ENCODE measurements around the gene MRGPRF. TPM values are rescaled to one million over a fixed set of nuclear protein-coding genes. Genes with fewer than 3 reads are reported as not detected.

MRGPRF gene
- total and polyA plus RNA-seq, 2 donors from 2014 or later, result 9.3 to 19.0 TPM

DNA sequence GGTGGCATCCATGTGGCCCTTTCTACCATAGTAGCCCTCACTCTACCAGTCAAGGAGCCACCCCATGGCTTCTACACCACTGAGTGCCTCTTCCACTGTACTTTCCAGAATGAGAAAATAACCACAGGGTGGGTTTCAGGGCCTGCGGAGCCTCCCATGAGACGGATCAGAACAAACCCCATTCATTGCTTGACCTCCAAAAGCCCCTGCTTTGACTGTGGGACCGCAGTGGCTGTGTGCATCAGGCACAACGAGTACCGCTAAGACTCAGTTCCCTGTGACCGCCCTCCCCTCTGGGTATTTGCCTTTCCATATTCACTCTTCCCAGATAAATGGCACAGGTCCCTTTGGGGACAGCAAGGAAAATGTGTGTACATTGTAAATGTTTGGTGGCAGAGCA lies 11.5 kb upstream of the MRGPRF start:
- Histone ChIP-seq H3K4me3 (ENCODE audit: low read length in 3 of 3) (no peak overlapping the region), H3K9me3 (ENCODE audit: control insufficient read depth in 2 of 3, insufficient read depth in 1 of 3, low read length in 3 of 3) (no peaks in the 10 kb centered on the region), H3K27ac (ENCODE audit: low read depth in 2 of 2, low read length in 2 of 2) (no peak overlapping the region), H3K36me3 (ENCODE audit: control insufficient read depth in 2 of 3, insufficient read depth in 3 of 3, low read length in 3 of 3) (no peaks in the 10 kb centered on the region), H3K27me3 (ENCODE audit: control insufficient read depth, insufficient read depth, low read length) (no peaks in the 10 kb centered on the region), H3K9ac (ENCODE audit: low read length in 3 of 3) (no peak overlapping the region), H3K4me1 (ENCODE audit: control insufficient read depth in 2 of 3, insufficient read depth in 2 of 3, low read depth in 1 of 3, low read length in 3 of 3) (no peaks in the 10 kb centered on the region)
- TF ChIP-seq, protein P1, sequence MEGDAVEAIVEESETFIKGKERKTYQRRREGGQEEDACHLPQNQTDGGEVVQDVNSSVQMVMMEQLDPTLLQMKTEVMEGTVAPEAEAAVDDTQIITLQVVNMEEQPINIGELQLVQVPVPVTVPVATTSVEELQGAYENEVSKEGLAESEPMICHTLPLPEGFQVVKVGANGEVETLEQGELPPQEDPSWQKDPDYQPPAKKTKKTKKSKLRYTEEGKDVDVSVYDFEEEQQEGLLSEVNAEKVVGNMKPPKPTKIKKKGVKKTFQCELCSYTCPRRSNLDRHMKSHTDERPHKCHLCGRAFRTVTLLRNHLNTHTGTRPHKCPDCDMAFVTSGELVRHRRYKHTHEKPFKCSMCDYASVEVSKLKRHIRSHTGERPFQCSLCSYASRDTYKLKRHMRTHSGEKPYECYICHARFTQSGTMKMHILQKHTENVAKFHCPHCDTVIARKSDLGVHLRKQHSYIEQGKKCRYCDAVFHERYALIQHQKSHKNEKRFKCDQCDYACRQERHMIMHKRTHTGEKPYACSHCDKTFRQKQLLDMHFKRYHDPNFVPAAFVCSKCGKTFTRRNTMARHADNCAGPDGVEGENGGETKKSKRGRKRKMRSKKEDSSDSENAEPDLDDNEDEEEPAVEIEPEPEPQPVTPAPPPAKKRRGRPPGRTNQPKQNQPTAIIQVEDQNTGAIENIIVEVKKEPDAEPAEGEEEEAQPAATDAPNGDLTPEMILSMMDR (IDR thresholded peaks at IDR 0.05; ENCODE audit: borderline replicate concordance, extremely low read depth, insufficient read depth), result no peak
- no peak for FAIRE-seq
- intact Hi-C loops (cut with DNase I), result no loop called here
- DNase-seq, result no peak

- Histone ChIP-seq H3K9me3 (ENCODE audit: control insufficient read depth in 2 of 3, insufficient read depth in 1 of 3, low read length in 3 of 3) (no peaks in the 10 kb centered on the region), H3K36me3 (ENCODE audit: control insufficient read depth in 2 of 3, insufficient read depth in 3 of 3, low read length in 3 of 3) (no peaks in the 10 kb centered on the region), H3K4me3 (ENCODE audit: low read length in 3 of 3) (no peak overlapping the region), H3K27ac (ENCODE audit: low read depth in 2 of 2, low read length in 2 of 2) (no peak overlapping the region), H3K4me1 (ENCODE audit: control insufficient read depth in 2 of 3, insufficient read depth in 2 of 3, low read depth in 1 of 3, low read length in 3 of 3) (no peaks in the 10 kb centered on the region), H3K9ac (ENCODE audit: low read length in 3 of 3) (no peak overlapping the region), H3K27me3 (ENCODE audit: control insufficient read depth, insufficient read depth, low read length) (no peaks in the 10 kb centered on the region)
- intact Hi-C loops (cut with DNase I), result no loop called here
- DNase-seq, result no peak
- no peak for FAIRE-seq
- TF ChIP-seq, protein P1 (IDR thresholded peaks at IDR 0.05; ENCODE audit: borderline replicate concordance, extremely low read depth, insufficient read depth), result no peak
These were observed 9.2 kb upstream of the MRGPRF start for GRCh38 chr11:69022260-69022659.

GRCh38 chr11:69018924-69019323 lies 5.9 kb upstream of the MRGPRF start:
- Histone ChIP-seq H3K4me3 (ENCODE audit: low read length in 3 of 3) (no peak overlapping the region), H3K27ac (ENCODE audit: low read depth in 2 of 2, low read length in 2 of 2) (no peak overlapping the region), H3K9ac (ENCODE audit: low read length in 3 of 3) (no peak overlapping the region), H3K27me3 (ENCODE audit: control insufficient read depth, insufficient read depth, low read length) (no peaks in the 10 kb centered on the region), H3K36me3 (ENCODE audit: control insufficient read depth in 2 of 3, insufficient read depth in 3 of 3, low read length in 3 of 3) (no peaks in the 10 kb centered on the region), H3K4me1 (ENCODE audit: control insufficient read depth in 2 of 3, insufficient read depth in 2 of 3, low read depth in 1 of 3, low read length in 3 of 3) (peaks cover 0 to 2% (median 0%) of the 10 kb centered on the region in 3 donors), H3K9me3 (ENCODE audit: control insufficient read depth in 2 of 3, insufficient read depth in 1 of 3, low read length in 3 of 3) (no peaks in the 10 kb centered on the region)
- TF ChIP-seq, protein P1 (IDR thresholded peaks at IDR 0.05; ENCODE audit: borderline replicate concordance, extremely low read depth, insufficient read depth), result no peak
- DNase-seq (no peak), FAIRE-seq (no peak)
- intact Hi-C loops (cut with DNase I), result no loop called here

DNA sequence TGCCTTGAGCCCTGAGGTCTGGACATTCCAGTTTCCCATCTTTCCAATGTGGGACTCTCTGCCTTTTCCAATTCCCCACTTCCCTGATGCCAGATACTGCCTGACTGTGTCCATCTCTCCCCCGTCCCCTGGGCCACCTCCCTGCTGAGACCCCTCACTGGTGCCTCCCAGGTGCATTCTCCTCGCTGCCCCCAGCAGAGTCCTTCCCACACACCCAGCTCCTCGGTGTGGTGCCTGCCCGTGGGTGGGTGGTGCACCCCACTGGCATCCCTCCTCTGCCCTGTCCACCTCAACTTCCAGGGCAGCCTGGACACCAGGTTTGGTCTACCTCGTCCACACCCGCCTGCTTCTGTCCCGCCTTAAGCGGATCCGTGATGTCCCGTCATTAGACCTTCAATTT lies 4.9 kb upstream of the MRGPRF start:
- H3K9ac ChIP-seq (ENCODE audit: low read length in 3 of 3), result no peak overlapping the region
- H3K36me3 ChIP-seq (ENCODE audit: control insufficient read depth in 2 of 3, insufficient read depth in 3 of 3, low read length in 3 of 3), result no peaks in the 10 kb centered on the region
- TF ChIP-seq, protein P1 (IDR thresholded peaks at IDR 0.05; ENCODE audit: borderline replicate concordance, extremely low read depth, insufficient read depth), result no peak
- FAIRE-seq (no peak), DNase-seq (no peak)
- intact Hi-C loops (cut with DNase I), result no loop called here
- H3K9me3 ChIP-seq (ENCODE audit: control insufficient read depth in 2 of 3, insufficient read depth in 1 of 3, low read length in 3 of 3), result no peaks in the 10 kb centered on the region
- no peak overlapping the region for H3K4me3 ChIP-seq (ENCODE audit: low read length in 3 of 3)
- no peaks in the 10 kb centered on the region for H3K27me3 ChIP-seq (ENCODE audit: control insufficient read depth, insufficient read depth, low read length)
- H3K27ac ChIP-seq (ENCODE audit: low read depth in 2 of 2, low read length in 2 of 2), result no peak overlapping the region
- H3K4me1 ChIP-seq (ENCODE audit: control insufficient read depth in 2 of 3, insufficient read depth in 2 of 3, low read depth in 1 of 3, low read length in 3 of 3), result peaks cover 0 to 2% (median 0%) of the 10 kb centered on the region in 3 donors

Measured in kidney (tissue), 14 donors.